ENCODE measurements around the gene SLFN14. TPM values are rescaled to one million over a fixed set of nuclear protein-coding genes. Genes with fewer than 3 reads are reported as not detected.

SLFN14 gene
- total and polyA plus RNA-seq, 2 experiments from 2014 or later, result 0.10 TPM; not detected in 1

- Histone ChIP-seq H3K4me2 (no peak overlapping the region), H3K27ac (ENCODE audit: low read depth) (no peak overlapping the region), H3K27me3 (ENCODE audit: insufficient read depth) (peaks cover 21% of the 10 kb centered on the region; the same call in 1 of the 2 replicates), H3K4me3 (no peak overlapping the region), H3K9me2 (ENCODE audit: insufficient read depth) (no peaks in the 10 kb centered on the region), H3K36me3 (ENCODE audit: insufficient read depth) (no peaks in the 10 kb centered on the region), H3K79me2 (replicated peaks; ENCODE audit: insufficient read depth) (no peaks in the 10 kb centered on the region), H4K20me1 (replicated peaks; ENCODE audit: insufficient read depth) (no peaks in the 10 kb centered on the region), H2AFZ (no peak overlapping the region), H3K4me1 (ENCODE audit: insufficient read depth) (no peaks in the 10 kb centered on the region), H3F3A (replicated peaks; ENCODE audit: low read depth) (no peaks in the 10 kb centered on the region)
- ATAC-seq (no peak), DNase-seq (ENCODE audit: low spot score) (no peak)
- Mint-ChIP-seq H3K27ac (no peak overlapping the region), H3K36me3 (ENCODE audit: low read depth) (no peaks in the 10 kb centered on the region), H3K27me3 (ENCODE audit: insufficient read depth, low read depth, poor library complexity) (peaks cover 1% of the 10 kb centered on the region), H3K4me3 (no peak overlapping the region), H3K4me1 (peaks cover 8% of the 10 kb centered on the region; the same call in 2 of the 3 replicates), H3K9me3 (no peaks in the 10 kb centered on the region)
- no peak for TF ChIP-seq REST (IDR thresholded peaks at IDR 0.05; ENCODE audit: unreplicated experiment)
- no peak for TF ChIP-seq ZNF462 (CRISPR knock-in tag; IDR thresholded peaks at IDR 0.05)
- TF ChIP-seq ZNF114 (CRISPR knock-in tag; IDR thresholded peaks at IDR 0.05), result no peak
- TF ChIP-seq POLR2AphosphoS5 (IDR thresholded peaks at IDR 0.05; ENCODE audit: low read depth), result no peak
- no peak for TF ChIP-seq ETS1 (IDR thresholded peaks at IDR 0.05)
- no peak for TF ChIP-seq JUNB (IDR thresholded peaks at IDR 0.05; ENCODE audit: unreplicated experiment)
- TF ChIP-seq ZNF331 (CRISPR knock-in tag; IDR thresholded peaks at IDR 0.05; ENCODE audit: low read depth), result no peak
- no peak for TF ChIP-seq CREB1 (CRISPR knock-in tag; IDR thresholded peaks at IDR 0.05; ENCODE audit: low read depth)
These were observed 39.5 kb downstream of the SLFN14 start for GRCh38 chr17:35521150-35521549.
